ENCODE measurements around the gene SLC26A2. TPM values are rescaled to one million over a fixed set of nuclear protein-coding genes. Genes with fewer than 3 reads are reported as not detected.

Gene SLC26A2
- total RNA-seq, 1 donor from 2014 or later = 17.4 TPM

DNA sequence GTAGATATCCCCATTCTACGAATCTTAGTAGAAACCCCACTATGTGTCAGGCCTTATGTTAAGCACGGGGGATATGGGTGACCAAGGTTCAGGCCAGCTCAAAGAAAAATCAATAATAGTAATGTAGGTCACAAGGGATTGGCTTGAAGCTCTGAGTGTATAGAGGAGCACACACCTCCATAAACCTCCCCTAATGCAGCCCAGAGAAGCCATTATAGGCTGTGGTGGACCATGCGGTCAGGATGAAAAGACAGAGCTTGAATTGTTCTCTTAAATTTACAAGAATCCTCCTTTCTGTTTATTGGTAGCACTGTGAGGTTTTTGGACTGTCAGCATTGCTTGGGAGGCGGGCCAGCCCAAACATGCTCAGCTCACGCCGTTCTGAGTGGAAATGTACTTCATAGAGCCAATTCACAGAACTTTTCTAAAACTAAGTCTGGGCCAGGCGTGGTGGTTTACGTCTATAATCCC lies 25.1 kb upstream of the SLC26A2 start:
- DNase-seq (ENCODE audit: extremely low spot score, unreplicated experiment) = no peak
- no peak overlapping the region for H3K27ac Mint-ChIP-seq
- no peak overlapping the region for H3K4me3 Mint-ChIP-seq
- H3K36me3 Mint-ChIP-seq = no peaks in the 10 kb centered on the region
- TF ChIP-seq, protein P1, sequence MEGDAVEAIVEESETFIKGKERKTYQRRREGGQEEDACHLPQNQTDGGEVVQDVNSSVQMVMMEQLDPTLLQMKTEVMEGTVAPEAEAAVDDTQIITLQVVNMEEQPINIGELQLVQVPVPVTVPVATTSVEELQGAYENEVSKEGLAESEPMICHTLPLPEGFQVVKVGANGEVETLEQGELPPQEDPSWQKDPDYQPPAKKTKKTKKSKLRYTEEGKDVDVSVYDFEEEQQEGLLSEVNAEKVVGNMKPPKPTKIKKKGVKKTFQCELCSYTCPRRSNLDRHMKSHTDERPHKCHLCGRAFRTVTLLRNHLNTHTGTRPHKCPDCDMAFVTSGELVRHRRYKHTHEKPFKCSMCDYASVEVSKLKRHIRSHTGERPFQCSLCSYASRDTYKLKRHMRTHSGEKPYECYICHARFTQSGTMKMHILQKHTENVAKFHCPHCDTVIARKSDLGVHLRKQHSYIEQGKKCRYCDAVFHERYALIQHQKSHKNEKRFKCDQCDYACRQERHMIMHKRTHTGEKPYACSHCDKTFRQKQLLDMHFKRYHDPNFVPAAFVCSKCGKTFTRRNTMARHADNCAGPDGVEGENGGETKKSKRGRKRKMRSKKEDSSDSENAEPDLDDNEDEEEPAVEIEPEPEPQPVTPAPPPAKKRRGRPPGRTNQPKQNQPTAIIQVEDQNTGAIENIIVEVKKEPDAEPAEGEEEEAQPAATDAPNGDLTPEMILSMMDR (conservative IDR thresholded peaks at IDR 0.05) = no peak
- H3K4me1 Mint-ChIP-seq (ENCODE audit: unreplicated experiment) = peaks cover 7% of the 10 kb centered on the region
- H3K9me3 Mint-ChIP-seq = no peaks in the 10 kb centered on the region
- H3K27me3 Mint-ChIP-seq = peaks cover 12% of the 10 kb centered on the region

DNA sequence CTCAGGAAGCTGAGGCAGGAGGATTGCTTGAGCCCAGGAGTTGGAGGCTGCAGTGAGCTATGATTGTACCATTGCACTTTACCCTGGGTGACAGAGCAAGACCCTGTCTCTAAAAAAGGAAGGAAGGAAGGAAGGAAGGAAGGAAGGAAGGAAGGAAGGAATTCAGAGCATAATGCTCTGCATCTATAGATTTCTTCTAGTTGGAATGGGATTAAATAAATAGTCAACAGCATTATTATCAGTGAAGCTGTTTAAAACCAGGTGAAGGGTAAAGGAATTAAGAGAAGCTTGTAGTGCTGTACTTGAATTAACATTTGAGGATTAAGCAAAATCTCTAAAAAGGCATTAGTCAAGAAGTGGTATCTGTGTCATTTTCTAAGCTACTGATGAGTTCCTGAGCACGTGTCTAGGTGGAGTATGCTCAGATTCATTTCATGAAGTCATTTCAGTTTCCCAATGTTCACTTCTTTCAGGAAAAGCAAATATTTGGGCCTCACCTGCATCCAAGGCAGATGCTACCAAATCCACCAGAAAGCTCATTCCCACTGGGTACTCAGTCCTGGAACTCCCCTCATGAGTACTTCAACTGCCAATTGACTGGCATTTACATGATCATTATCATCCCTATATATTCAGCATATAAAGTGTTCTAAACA lies 24.4 kb upstream of the SLC26A2 start:
- Mint-ChIP-seq H3K4me3 (no peak overlapping the region), H3K4me1 (ENCODE audit: unreplicated experiment) (peaks cover 13% of the 10 kb centered on the region), H3K27ac (no peak overlapping the region), H3K27me3 (peaks cover 12% of the 10 kb centered on the region), H3K36me3 (no peaks in the 10 kb centered on the region), H3K9me3 (no peaks in the 10 kb centered on the region)
- TF ChIP-seq, protein P1 (conservative IDR thresholded peaks at IDR 0.05) = no peak
- DNase-seq (ENCODE audit: extremely low spot score, unreplicated experiment) = no peak

DNA sequence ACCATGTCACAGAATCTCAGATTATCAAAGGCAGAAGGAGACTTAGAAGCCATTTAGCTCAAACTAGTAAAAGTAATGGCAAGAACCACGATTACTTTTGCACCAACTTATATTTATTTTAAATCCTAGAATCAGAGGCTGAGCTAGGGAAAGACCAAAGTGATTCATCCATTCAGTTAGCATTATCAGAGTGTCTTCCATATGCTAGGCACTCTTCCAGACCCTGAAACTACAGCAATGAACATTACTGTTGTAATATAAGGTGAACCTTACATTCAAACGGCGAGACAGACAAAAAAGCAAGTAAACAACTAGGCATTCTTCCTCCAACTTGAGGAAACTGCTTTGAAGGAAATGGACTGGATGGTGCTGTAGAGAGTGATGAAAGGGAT lies 23.9 kb upstream of the SLC26A2 start:
- Mint-ChIP-seq H3K36me3 (no peaks in the 10 kb centered on the region), H3K4me3 (no peak overlapping the region), H3K4me1 (ENCODE audit: unreplicated experiment) (peaks cover 18% of the 10 kb centered on the region), H3K27me3 (peaks cover 10% of the 10 kb centered on the region), H3K27ac (no peak overlapping the region), H3K9me3 (no peaks in the 10 kb centered on the region)
- TF ChIP-seq, protein P1 (conservative IDR thresholded peaks at IDR 0.05) = no peak
- DNase-seq (ENCODE audit: extremely low spot score, unreplicated experiment) = no peak

DNA sequence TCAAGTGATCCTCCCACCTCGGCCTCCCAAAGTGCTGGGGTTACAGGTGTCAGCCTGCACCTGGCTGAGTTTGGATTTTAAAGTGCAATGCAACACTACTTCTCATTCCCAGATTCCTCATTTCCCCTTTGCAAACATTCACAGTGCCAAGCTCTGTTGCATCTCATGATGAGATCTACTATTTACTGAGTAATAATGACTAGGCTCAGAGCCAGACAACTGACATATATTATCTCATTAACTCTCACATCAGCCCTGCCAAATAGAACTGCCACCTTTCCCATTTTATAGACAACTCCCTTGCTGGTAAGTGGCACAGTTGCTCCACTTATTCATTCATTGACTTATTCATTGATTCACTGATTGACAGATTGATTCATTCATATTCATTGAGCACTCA lies 22.9 kb upstream of the SLC26A2 start:
- H3K27me3 Mint-ChIP-seq = peaks cover 4% of the 10 kb centered on the region
- TF ChIP-seq, protein P1 (conservative IDR thresholded peaks at IDR 0.05) = no peak
- DNase-seq (ENCODE audit: extremely low spot score, unreplicated experiment) = no peak
- peaks cover 27% of the 10 kb centered on the region for H3K4me1 Mint-ChIP-seq (ENCODE audit: unreplicated experiment)
- H3K9me3 Mint-ChIP-seq = no peaks in the 10 kb centered on the region
- no peak overlapping the region for H3K27ac Mint-ChIP-seq
- H3K36me3 Mint-ChIP-seq = no peaks in the 10 kb centered on the region
- H3K4me3 Mint-ChIP-seq = no peak overlapping the region

DNA sequence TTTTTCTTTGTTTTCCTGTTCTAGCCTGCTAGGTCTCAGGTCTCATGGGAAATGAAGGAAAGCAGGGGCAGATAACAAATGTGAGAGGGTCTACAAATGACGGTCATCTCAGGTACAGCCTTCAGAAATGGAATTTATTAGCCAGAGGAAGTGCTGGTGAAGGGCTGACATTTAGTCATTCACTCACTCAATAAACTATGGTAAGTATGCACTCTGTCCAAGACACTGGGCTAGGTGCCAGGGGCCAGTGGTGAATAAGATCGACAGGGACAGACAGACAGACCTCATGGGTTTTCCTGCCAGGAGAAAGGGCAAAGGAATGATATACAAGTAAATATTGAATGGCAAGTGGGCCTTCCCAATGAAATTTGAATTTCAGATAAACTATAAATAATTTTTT lies 22.3 kb upstream of the SLC26A2 start:
- H3K27ac Mint-ChIP-seq = no peak overlapping the region
- no peaks in the 10 kb centered on the region for H3K9me3 Mint-ChIP-seq
- H3K4me3 Mint-ChIP-seq = no peak overlapping the region
- no peak for DNase-seq (ENCODE audit: extremely low spot score, unreplicated experiment)
- TF ChIP-seq, protein P1 (conservative IDR thresholded peaks at IDR 0.05) = no peak
- H3K36me3 Mint-ChIP-seq = no peaks in the 10 kb centered on the region
- peaks cover 34% of the 10 kb centered on the region for H3K4me1 Mint-ChIP-seq (ENCODE audit: unreplicated experiment)
- H3K27me3 Mint-ChIP-seq = peaks cover 4% of the 10 kb centered on the region
